ENCODE data around the gene SPECC1.
A peak's percentile ranks its signal among the peaks of the same experiment; 100 is the strongest.

SPECC1 gene

DNA sequence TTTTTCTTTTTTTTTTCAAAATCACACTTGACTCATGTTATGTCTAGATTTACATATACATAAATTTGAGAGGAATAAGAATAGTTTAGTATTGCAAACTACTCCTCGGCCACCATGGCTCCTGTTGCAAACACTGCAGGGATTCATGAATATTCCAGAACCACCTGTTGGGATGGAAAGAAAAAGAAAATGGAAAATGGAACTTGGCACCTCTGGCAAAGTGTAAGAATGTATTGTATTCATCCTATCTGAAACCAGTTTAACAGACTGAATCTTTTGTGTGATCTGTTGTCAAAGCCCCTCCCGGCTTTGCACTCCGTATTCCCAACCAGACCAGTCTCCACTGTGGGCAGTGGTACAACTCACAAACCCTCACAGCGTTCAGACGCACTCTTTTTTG, 124.4 kb downstream of the SPECC1 start:
- H3K27ac ChIP-seq (ENCODE audit: low read depth, low read length) = no peak overlapping the region
- no peaks in the 10 kb centered on the region for H3K27me3 ChIP-seq (ENCODE audit: insufficient read depth, low read length)
- H3K79me2 ChIP-seq (ENCODE audit: control insufficient read depth, insufficient read depth, low read length, unreplicated experiment) = no peaks in the 10 kb centered on the region
- no peaks in the 10 kb centered on the region for H3K36me3 ChIP-seq (ENCODE audit: insufficient read depth, low read length)
- H2AFZ ChIP-seq (ENCODE audit: low read length, unreplicated experiment) = no peak overlapping the region
- no peaks in the 10 kb centered on the region for H3K4me1 ChIP-seq (ENCODE audit: control insufficient read depth, insufficient read depth, low read length, unreplicated experiment)
- no peak overlapping the region for H3K4me3 ChIP-seq (ENCODE audit: low read depth, low read length)

DNA sequence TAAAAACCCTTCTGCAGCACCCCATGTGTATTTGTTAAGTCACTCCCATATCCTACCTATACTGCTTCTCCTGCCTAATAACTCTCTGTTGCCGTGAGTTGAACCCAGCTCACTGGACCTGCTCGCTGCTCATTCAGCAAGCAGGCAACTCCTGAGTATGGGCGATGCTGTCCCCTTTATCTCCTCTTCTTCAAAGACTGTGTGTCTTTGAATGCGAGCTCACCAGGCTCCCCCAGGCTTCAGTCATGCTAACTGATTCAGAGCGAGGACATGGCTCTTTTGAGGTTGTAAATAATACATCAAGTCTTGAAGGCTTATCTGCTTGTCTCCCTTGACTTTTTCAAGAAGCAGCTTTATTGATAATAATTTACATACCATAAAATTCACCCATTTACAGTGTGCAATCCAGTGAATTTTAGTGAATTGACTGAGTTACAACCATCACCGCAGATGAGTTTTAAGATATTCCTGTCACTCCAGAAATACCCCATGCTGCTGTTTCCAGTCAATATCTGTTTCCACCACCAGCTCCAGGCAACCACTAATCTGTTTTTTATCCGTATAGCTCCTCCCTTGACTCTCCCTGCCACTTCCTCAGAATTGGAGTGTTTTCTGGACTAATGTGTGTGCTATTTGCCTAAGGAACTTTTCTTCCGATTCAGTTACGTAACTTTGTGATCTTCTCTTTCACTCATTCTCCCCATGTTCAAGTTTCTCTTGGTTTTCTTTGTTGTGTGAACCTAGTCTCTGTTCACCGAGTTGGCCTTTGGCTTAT, 132.2 kb downstream of the SPECC1 start:
- H3K36me3 ChIP-seq (ENCODE audit: insufficient read depth, low read length) = no peaks in the 10 kb centered on the region
- H2AFZ ChIP-seq (ENCODE audit: low read length, unreplicated experiment) = no peak overlapping the region
- no peak overlapping the region for H3K27ac ChIP-seq (ENCODE audit: low read depth, low read length)
- no peaks in the 10 kb centered on the region for H3K79me2 ChIP-seq (ENCODE audit: control insufficient read depth, insufficient read depth, low read length, unreplicated experiment)
- no peaks in the 10 kb centered on the region for H3K4me1 ChIP-seq (ENCODE audit: control insufficient read depth, insufficient read depth, low read length, unreplicated experiment)
- H3K4me3 ChIP-seq (ENCODE audit: low read depth, low read length) = no peak overlapping the region
- H3K27me3 ChIP-seq (ENCODE audit: insufficient read depth, low read length) = no peaks in the 10 kb centered on the region

DNA sequence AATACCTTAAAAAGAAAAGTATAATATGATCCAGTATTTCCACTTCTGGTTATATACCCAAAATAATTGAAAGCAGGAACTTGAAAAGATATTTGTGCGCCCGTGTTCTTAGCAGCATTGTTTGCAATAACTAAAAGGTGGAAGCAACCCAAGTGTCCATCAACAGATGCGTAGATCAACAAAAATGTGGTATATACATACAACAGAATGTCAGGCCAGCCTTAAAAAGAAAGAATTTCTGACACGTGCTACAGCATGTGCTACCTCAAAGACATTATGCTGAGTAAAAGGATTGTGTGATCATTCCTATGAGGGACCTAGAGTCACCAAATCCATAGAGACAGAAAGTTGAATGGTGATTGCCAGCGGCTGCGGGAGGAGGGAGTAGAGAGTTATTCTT, 133.1 kb downstream of the SPECC1 start:
- H2AFZ ChIP-seq (ENCODE audit: low read length, unreplicated experiment) = no peak overlapping the region
- H3K4me1 ChIP-seq (ENCODE audit: control insufficient read depth, insufficient read depth, low read length, unreplicated experiment) = no peaks in the 10 kb centered on the region
- H3K4me3 ChIP-seq (ENCODE audit: low read depth, low read length) = no peak overlapping the region
- no peaks in the 10 kb centered on the region for H3K27me3 ChIP-seq (ENCODE audit: insufficient read depth, low read length)
- no peaks in the 10 kb centered on the region for H3K79me2 ChIP-seq (ENCODE audit: control insufficient read depth, insufficient read depth, low read length, unreplicated experiment)
- H3K27ac ChIP-seq (ENCODE audit: low read depth, low read length) = no peak overlapping the region
- no peaks in the 10 kb centered on the region for H3K36me3 ChIP-seq (ENCODE audit: insufficient read depth, low read length)

DNA sequence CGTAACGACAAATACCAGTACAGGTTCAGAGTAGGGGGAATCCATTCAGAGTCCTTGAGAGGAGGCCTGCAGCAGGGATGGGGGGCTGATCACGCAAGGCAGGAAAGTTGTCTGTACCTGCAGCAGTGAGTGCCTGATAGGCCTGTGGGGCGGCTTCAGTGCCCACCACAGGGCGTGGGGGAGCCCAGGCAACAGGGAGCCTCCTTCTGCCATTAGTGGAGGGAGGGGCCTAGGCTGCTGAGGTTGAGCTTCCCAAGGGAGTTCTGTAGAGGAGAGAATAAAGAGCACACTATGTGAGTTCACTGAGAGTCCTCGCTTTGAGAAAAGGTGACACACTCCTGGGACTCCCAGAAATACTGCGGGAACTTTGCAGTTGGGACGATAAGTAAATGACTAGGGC, 134.6 kb downstream of the SPECC1 start:
- H3K27me3 ChIP-seq (ENCODE audit: insufficient read depth, low read length) = no peaks in the 10 kb centered on the region
- H3K79me2 ChIP-seq (ENCODE audit: control insufficient read depth, insufficient read depth, low read length, unreplicated experiment) = no peaks in the 10 kb centered on the region
- no peak overlapping the region for H3K27ac ChIP-seq (ENCODE audit: low read depth, low read length)
- H3K36me3 ChIP-seq (ENCODE audit: insufficient read depth, low read length) = no peaks in the 10 kb centered on the region
- no peaks in the 10 kb centered on the region for H3K4me1 ChIP-seq (ENCODE audit: control insufficient read depth, insufficient read depth, low read length, unreplicated experiment)
- no peak overlapping the region for H3K4me3 ChIP-seq (ENCODE audit: low read depth, low read length)
- H2AFZ ChIP-seq (ENCODE audit: low read length, unreplicated experiment) = no peak overlapping the region

GRCh38 chr17:20145567-20145966, 136.4 kb downstream of the SPECC1 start:
- Histone ChIP-seq H3K4me3 (ENCODE audit: low read depth, low read length) (no peak overlapping the region), H3K36me3 (ENCODE audit: insufficient read depth, low read length) (no peaks in the 10 kb centered on the region), H3K4me1 (ENCODE audit: control insufficient read depth, insufficient read depth, low read length, unreplicated experiment) (no peaks in the 10 kb centered on the region), H3K79me2 (ENCODE audit: control insufficient read depth, insufficient read depth, low read length, unreplicated experiment) (no peaks in the 10 kb centered on the region), H2AFZ (ENCODE audit: low read length, unreplicated experiment) (no peak overlapping the region), H3K27ac (ENCODE audit: low read depth, low read length) (no peak overlapping the region), H3K27me3 (ENCODE audit: insufficient read depth, low read length) (no peaks in the 10 kb centered on the region)

GRCh38 chr17:20149251-20149650, 140.1 kb downstream of the SPECC1 start:
- no peaks in the 10 kb centered on the region for H3K4me1 ChIP-seq (ENCODE audit: control insufficient read depth, insufficient read depth, low read length, unreplicated experiment)
- no peaks in the 10 kb centered on the region for H3K27me3 ChIP-seq (ENCODE audit: insufficient read depth, low read length)
- no peak overlapping the region for H3K4me3 ChIP-seq (ENCODE audit: low read depth, low read length)
- H2AFZ ChIP-seq (ENCODE audit: low read length, unreplicated experiment) = no peak overlapping the region
- no peak overlapping the region for H3K27ac ChIP-seq (ENCODE audit: low read depth, low read length)
- H3K36me3 ChIP-seq (ENCODE audit: insufficient read depth, low read length) = no peaks in the 10 kb centered on the region
- H3K79me2 ChIP-seq (ENCODE audit: control insufficient read depth, insufficient read depth, low read length, unreplicated experiment) = no peaks in the 10 kb centered on the region

- no peak overlapping the region for H3K27ac ChIP-seq (ENCODE audit: low read depth, low read length)
Measured at GRCh38 chr17:20151174-20151573, 142.0 kb downstream of the SPECC1 start.

GRCh38 chr17:20153231-20153630, 144.1 kb downstream of the SPECC1 start:
- H3K27me3 ChIP-seq (ENCODE audit: insufficient read depth, low read length) = no peaks in the 10 kb centered on the region
- no peak overlapping the region for H3K27ac ChIP-seq (ENCODE audit: low read depth, low read length)
- H3K4me1 ChIP-seq (ENCODE audit: control insufficient read depth, insufficient read depth, low read length, unreplicated experiment) = no peaks in the 10 kb centered on the region
- no peak overlapping the region for H2AFZ ChIP-seq (ENCODE audit: low read length, unreplicated experiment)
- H3K4me3 ChIP-seq (ENCODE audit: low read depth, low read length) = no peak overlapping the region
- no peaks in the 10 kb centered on the region for H3K36me3 ChIP-seq (ENCODE audit: insufficient read depth, low read length)
- H3K79me2 ChIP-seq (ENCODE audit: control insufficient read depth, insufficient read depth, low read length, unreplicated experiment) = peaks cover 8% of the 10 kb centered on the region

More at GRCh38 chr17:20151174-20151573, 142.0 kb downstream of the SPECC1 start:
- H3K27me3 ChIP-seq (ENCODE audit: insufficient read depth, low read length) = no peaks in the 10 kb centered on the region
- H3K4me1 ChIP-seq (ENCODE audit: control insufficient read depth, insufficient read depth, low read length, unreplicated experiment) = no peaks in the 10 kb centered on the region
- H3K4me3 ChIP-seq (ENCODE audit: low read depth, low read length) = no peak overlapping the region
- H3K79me2 ChIP-seq (ENCODE audit: control insufficient read depth, insufficient read depth, low read length, unreplicated experiment) = no peaks in the 10 kb centered on the region
- no peaks in the 10 kb centered on the region for H3K36me3 ChIP-seq (ENCODE audit: insufficient read depth, low read length)
- H2AFZ ChIP-seq (ENCODE audit: low read length, unreplicated experiment) = no peak overlapping the region

DNA sequence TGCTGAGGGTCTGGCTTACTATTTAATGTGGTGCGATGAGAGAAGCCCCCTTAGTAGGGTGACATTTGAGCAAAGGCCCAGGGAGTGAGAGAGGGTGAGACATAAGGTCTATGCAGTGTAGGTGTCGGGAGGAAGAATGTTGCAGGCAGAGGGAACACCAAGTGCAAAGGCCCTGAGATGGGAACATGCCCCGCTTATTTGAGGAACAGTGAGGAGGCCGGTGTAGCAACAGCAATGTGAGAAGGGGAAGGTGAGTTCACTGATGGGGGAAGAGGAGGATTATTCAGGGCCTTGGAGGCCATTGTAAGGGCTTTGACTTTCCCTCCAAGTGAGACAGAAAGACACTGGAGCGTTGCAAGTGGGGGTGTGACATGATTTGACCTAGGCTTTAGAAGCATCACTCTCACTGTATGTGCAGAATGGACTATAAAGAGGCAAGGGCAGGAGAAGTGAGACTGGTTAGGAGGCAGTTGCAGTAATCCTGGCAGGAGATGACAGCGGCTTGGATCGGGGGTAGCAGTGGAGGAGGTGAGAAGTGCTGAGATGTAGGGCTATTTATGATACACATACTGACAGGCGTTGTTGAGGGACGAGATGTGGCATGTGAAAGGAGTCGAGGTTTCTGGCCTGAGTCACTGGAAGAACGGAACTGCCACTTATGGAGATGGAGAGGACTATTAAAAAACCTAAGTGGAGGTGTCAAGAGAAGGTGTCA, 145.3 kb downstream of the SPECC1 start:
- Histone ChIP-seq H3K4me1 (ENCODE audit: control insufficient read depth, insufficient read depth, low read length, unreplicated experiment) (no peaks in the 10 kb centered on the region), H3K4me3 (ENCODE audit: low read depth, low read length) (no peak overlapping the region), H3K27ac (ENCODE audit: low read depth, low read length) (no peak overlapping the region), H3K79me2 (ENCODE audit: control insufficient read depth, insufficient read depth, low read length, unreplicated experiment) (peaks cover 19% of the 10 kb centered on the region), H2AFZ (ENCODE audit: low read length, unreplicated experiment) (no peak overlapping the region), H3K36me3 (ENCODE audit: insufficient read depth, low read length) (no peaks in the 10 kb centered on the region), H3K27me3 (ENCODE audit: insufficient read depth, low read length) (no peaks in the 10 kb centered on the region)

- Histone ChIP-seq H3K79me2 (ENCODE audit: control insufficient read depth, insufficient read depth, low read length, unreplicated experiment) (peaks cover 19% of the 10 kb centered on the region), H2AFZ (ENCODE audit: low read length, unreplicated experiment) (peak overlapping the region; percentile 50), H3K27ac (ENCODE audit: low read depth, low read length) (peak overlapping the region; percentile 30; the same call in 1 of the 2 replicates), H3K4me1 (ENCODE audit: control insufficient read depth, insufficient read depth, low read length, unreplicated experiment) (no peaks in the 10 kb centered on the region), H3K4me3 (ENCODE audit: low read depth, low read length) (peak overlapping the region; percentile 84), H3K27me3 (ENCODE audit: insufficient read depth, low read length) (no peaks in the 10 kb centered on the region), H3K36me3 (ENCODE audit: insufficient read depth, low read length) (no peaks in the 10 kb centered on the region)
Measured at GRCh38 chr17:20155258-20156195, 146.4 kb downstream of the SPECC1 start.

Data from ACC112 (cell line).